LNCaP clone FGC (cell line): ENCODE data around the gene ABLIM1.

ENCODE experiments used
- DNase-seq: peaks from one replicate; pipeline ENCODE4 v3.0.0-alpha.2; 2011; ENCODE audit warnings: low read depth
- H3K4me3 ChIP-seq: 2 replicates; pipeline ENCODE4 v1.5.1; 2011; ENCODE audit warnings: mild to moderate bottlenecking, low read depth, low read length, control low read depth
- CTCF ChIP-seq: IDR thresholded peaks from 2 replicates; pipeline ENCODE4 v1.5.1; 2012; ENCODE audit warnings: mild to moderate bottlenecking; ENCODE audit not compliant: control insufficient read depth, insufficient read depth; ENCODE audit errors: extremely low read depth

ABLIM1 gene

GRCh38 chr10:114665873-114666272 lies 7.8 kb upstream of the ABLIM1 start:
- no peak for TF ChIP-seq CTCF

DNA sequence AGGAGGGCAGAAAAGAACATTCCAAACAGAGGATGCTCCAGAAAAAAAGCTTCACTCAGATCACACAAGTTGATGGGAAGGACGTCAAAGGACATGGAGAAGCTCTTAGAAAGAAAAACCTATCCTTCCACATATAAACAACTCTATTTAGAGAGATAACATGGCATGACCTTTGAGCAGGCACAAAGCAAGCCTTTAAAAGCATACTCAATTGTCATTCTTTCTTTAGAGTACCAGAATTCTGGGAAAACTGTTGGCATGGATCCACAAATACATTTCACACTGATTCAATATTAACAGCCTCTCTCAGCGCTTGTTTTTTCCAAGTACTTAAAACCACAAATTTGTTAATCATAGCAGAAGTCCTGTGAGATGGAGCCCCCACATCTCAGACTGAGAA lies 7.3 kb upstream of the ABLIM1 start:
- no peak overlapping the region for H3K4me3 ChIP-seq
- TF ChIP-seq CTCF, result no peak
- DNase-seq, result no peak

More at GRCh38 chr10:114665873-114666272, 7.8 kb upstream of the ABLIM1 start:
- no peak overlapping the region for H3K4me3 ChIP-seq
- no peak for DNase-seq

DNA sequence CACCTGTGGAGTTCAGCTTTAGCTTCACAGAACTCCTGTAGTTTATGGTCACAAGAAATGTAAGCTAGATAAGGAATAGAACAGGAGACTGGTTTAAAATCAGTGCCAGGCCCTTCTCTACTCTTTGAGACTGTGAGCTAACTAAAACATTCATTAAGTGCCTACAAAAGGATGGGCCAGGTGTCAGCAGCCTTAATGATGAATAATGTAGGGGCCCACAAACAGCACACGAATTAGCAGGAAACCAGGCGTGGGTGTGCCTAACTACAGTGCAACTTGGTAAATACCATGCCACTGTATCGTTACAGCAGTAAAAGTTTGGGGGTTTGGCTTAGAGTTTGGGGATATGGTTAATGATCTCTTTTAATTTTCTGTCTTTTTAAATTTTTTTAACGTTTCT lies 6.1 kb upstream of the ABLIM1 start:
- no peak for DNase-seq
- no peak overlapping the region for H3K4me3 ChIP-seq
- TF ChIP-seq CTCF, result no peak

DNA sequence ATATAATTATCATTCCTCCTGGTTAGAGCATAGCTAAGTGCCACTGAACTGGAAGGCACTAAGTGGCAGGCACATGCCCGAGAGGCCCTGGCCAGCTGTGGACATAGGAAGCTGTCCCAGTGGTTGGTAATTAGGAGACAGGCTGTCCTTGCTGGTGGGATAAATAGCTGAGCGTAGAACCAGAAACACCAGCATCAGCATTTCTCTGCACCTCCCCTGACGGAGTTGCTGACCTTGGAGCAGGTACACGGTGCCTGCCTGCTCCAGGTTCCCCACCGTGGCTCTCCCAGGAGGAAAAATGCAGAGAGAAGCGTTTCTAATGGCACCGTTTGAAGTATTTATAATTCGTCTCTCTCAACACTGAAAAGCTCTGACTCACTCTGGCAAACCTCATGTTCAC lies 5.6 kb upstream of the ABLIM1 start:
- DNase-seq, result no peak
- H3K4me3 ChIP-seq, result no peak overlapping the region
- TF ChIP-seq CTCF, result no peak

DNA sequence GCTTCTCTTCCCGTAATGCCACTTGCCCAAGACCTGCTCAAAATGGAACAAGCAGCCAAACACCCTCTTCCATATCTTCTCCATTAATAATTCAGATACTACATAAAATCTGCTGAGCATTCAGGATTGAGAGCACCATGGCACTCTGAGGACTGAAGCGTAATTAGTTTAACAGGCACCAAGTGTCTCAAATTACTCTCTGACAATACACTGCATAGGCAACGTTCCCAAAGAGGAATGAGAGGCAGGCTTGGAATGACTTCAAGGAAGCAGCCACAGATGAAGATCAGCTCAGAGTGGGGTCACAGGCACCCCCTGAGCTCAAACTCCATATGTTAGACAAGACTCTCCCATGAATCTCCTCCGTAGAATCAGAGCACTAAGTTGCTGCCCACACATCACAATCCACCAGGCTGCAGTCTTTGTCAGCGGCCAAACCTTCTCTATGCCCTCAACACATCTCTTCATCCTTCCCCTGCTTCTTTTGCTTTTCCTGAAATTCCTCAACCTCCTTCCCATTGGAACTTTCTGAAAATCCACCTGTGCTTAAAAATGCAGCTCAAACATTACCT lies 4.7 kb upstream of the ABLIM1 start:
- DNase-seq, result no peak
- TF ChIP-seq CTCF, result no peak
- H3K4me3 ChIP-seq, result no peak overlapping the region

- H3K4me3 ChIP-seq, result no peak overlapping the region
- TF ChIP-seq CTCF, result no peak
- no peak for DNase-seq
Observed at GRCh38 chr10:114661212-114661880, 3.3 kb upstream of the ABLIM1 start.

DNA sequence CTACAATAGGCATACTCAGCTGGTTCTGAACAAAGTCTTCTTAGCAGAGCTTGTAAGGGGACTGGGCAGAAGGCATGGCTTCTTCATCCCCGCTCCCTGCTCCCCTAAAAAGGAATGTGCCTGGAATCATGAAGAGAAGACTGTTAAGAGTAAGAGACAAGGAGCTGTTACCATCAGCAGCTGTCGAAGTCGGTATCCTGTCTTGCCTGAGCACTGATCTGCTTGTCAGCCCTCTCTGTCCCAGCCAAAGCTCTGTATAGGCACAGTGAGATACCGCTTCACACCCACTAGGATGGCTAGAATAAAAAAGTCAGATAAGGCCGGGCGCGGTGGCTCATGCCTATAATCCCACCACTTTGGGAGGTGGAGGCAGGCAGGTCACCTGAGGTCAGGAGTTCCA lies 2.4 kb downstream of the ABLIM1 start:
- DNase-seq, result no peak
- no peak overlapping the region for H3K4me3 ChIP-seq
- TF ChIP-seq CTCF, result no peak
